ENCODE data around the gene PACC1.

PACC1 gene

DNA sequence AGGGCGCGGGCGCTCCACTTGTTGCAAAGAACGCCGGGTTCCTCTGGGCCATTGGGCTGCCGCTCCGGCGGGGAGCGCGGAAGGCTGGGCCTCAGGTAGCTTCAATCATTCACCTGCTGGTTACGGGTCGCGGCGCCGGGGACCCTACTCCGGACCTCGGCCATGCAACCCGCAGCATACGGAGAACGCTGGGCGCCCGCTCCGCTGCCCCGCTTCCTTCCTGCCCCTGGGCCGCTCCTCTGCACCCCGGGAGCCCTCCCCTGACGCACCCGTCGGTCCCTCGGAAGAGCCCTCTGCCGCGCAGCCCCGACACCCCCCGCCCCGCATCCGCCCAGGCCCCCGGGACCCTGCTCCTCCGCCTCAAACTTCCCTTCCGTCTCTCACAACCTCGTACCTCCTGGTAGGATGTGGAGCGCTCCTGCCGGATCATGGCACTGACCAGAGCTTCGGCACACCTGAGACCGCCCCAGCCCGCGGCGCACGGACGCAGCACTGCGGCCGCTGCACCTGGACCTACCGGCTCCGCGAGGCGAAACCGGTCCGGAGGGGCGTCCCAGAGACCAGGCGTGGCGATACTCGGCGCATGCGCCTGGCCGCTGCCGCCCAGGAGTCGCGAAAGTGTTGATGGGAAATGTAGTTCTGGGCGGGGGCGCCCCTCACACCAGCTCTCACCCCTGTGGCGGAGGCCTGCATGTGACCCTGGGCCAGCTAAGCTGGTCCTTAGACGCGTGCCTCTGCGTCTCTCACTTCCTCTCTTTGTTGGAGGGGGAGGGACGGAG is at the start of gene PACC1:
Gene PACC1, minus strand, starts transcription at position 559 of the 779 bp plus-strand sequence. Its CDS starts 129 bp downstream, at position 430.
- DNase-seq (ENCODE audit: low read depth in 2 of 2) = peak; percentile 82 to 83

- DNase-seq (ENCODE audit: low read depth in 2 of 2) = no peak
Observed at GRCh38 chr1:212463565-212464285, 49.0 kb upstream of the PACC1 start.

DNA sequence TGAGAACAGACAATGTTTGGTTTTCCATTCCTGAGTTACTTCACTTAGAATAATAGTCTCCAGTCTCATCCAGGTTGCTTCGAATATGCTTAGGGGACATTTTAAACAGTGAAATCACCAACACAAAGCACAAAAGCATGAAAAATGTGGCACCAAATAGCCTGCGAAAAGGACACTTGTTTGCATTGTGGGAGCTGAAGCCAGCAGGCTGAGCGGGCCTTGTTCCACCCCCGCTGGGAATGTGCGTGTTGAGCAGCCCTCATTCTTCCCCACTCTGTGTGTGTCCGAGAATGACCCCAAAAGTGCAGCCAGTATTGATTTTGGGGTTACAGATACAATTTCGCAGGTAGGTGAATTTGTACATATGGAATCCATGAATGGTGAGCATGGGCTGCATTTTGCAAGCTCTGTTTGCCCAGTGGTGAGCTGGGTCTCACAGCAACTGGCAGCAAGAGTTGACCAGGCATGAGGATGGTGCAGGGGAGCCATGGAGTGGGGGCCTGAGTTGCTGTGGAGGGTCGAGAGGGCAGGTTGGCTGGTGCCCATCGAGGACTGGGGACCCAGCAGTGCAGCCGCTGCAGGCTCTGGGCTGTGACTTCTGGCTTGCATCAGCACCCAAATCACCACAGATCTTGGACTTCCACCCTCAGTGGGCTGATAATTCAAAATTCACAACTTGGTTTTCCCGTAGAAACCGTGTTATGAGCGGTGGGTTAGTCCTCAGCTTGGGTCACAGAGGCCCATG is 47.4 kb upstream of the PACC1 start:
- no peak for DNase-seq (ENCODE audit: low read depth in 2 of 2)

DNA sequence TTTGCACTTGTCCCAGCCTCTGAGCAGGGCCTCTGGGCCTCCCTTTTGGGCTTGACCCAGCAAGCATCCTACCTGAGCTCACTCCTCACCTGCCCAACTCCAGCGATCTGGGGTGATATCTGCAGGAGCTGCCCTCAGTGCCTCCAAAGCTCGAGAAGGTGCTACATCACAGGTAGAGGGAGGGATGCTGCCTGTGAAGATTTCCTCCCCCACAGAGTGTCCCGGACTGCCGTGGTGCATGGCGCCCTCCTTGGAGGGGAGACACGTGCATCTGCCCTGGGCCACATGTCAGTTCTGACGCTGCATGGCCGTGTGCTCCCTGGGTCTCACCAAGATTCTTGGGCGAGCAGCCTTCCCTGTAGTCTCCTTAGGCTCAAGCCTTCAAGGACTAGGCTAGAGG is 45.7 kb upstream of the PACC1 start:
- DNase-seq (ENCODE audit: low read depth in 2 of 2) = no peak

- DNase-seq (ENCODE audit: low read depth in 2 of 2) = no peak
Observed at GRCh38 chr1:212459656-212460055, 45.0 kb upstream of the PACC1 start.

DNA sequence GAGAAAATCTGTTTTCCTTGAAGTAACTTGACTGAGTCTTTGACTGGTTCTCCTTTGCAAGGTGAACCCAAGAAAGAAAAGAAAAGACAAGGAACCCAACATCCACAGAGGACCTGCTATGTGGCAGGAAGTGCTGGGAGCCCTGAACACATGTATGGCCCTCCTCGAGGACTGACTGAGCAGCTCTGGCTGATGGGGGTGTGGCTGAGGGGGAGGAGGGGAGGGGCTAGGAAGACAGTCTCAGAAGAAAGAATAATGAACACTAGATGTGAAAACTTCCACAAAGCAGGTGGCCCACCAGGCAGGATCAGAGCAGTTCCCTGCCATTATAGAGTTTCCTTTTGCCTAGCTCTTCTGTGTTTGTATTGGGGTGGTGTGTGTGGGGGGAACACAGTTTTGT is 44.1 kb upstream of the PACC1 start:
- no peak for DNase-seq (ENCODE audit: low read depth in 2 of 2)

GRCh38 chr1:212457740-212458338 is 43.2 kb upstream of the PACC1 start:
- peak in 1 of 2 donors; percentile 53 for DNase-seq (ENCODE audit: low read depth in 2 of 2)

GRCh38 chr1:212455803-212456528 is 41.3 kb upstream of the PACC1 start:
- peak; percentile 76 to 77 for DNase-seq (ENCODE audit: low read depth in 2 of 2)

GRCh38 chr1:212455401-212455800 is 40.7 kb upstream of the PACC1 start:
- no peak for DNase-seq (ENCODE audit: low read depth in 2 of 2)

- no peak for DNase-seq (ENCODE audit: low read depth in 2 of 2)
Observed at GRCh38 chr1:212454741-212455140, 40.1 kb upstream of the PACC1 start.

- DNase-seq (ENCODE audit: low read depth in 2 of 2) = no peak
Observed at GRCh38 chr1:212453156-212453857, 38.6 kb upstream of the PACC1 start.

DNA sequence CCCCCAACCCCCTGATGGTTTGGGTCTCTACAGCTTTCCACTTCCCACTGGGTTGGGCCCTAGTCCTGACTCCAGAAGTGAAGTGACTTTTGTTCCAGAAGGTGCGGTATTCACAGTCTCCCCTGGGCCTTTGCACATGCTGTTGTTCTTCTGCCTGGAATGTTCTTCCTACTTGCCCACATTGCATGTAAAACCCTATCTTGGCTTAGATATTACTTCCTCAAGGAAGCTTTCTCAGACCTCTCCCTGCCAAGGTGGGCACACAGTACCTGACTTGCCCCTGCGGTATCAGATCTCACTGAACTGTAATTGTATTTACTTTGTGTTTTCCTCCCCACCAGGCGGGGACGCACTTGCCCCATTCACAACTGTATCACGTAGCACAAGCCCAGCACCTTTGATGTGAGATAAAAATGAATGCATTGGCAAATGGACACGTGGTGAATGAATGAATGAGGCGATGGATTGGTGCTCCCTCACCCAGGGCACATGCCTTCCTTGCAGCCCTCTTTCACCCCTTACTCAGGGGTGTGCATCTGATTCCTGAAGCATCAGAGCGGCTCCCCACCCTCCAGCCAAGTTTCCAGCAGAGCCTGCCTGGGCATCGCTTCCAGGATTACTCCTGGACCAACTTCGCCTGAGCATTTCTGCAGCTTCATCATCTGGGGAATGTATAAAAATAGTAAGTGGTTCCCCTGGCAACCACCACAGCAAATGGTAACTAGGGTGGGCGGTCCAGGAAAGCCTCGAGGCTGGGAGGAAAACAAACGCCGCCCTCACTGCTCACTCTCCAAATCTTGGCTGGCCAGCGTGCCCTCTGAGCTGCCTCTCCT is 37.9 kb upstream of the PACC1 start:
- DNase-seq (ENCODE audit: low read depth in 2 of 2) = no peak

DNA sequence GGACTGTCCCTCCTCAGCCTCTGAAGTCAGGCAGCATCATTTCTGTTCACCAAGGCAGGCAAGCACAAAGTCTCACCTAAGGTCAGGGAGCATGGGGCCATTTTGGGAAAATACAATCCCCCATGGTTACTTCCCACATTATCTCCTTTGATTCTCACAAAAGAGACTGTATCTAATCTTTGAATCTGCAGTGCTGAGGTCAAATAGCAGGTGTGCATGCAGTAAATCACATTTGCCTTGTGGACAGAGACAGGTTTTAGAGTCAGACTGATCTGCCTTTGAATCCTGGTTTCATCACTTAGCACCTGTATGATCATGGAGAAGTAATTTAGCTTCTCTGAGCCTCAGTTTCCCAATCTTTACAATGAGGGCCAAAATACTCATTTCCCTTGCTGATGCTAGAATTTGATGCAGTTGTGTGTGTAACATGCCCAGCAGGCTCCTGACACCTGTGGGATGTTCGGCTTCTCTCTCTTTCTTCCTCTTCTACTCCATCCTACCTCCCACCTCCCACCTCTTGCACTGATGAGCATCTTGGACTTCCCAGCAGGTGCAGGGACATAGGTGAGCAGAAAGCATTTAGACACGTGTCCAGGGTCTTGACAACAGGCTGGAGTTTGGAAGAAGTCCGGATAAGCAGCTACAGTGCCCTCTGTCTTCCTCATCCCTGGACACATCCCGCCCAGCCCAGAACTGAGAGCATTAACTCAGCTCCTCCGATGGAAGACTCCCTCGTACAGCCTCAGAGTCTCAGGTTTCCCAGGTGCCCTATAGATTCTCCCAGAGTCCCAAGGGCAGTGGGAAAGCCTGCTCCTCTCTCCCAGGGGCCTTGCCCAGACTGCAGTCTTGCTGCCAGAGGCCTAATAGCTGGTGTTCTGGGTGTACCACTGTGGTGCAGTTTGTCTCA is 37.0 kb upstream of the PACC1 start:
- DNase-seq (ENCODE audit: low read depth in 2 of 2) = no peak

GRCh38 chr1:212450331-212450881 is 35.7 kb upstream of the PACC1 start:
- DNase-seq (ENCODE audit: low read depth in 2 of 2) = no peak

GRCh38 chr1:212447478-212447877 is 32.8 kb upstream of the PACC1 start:
- DNase-seq (ENCODE audit: low read depth in 2 of 2) = no peak

DNA sequence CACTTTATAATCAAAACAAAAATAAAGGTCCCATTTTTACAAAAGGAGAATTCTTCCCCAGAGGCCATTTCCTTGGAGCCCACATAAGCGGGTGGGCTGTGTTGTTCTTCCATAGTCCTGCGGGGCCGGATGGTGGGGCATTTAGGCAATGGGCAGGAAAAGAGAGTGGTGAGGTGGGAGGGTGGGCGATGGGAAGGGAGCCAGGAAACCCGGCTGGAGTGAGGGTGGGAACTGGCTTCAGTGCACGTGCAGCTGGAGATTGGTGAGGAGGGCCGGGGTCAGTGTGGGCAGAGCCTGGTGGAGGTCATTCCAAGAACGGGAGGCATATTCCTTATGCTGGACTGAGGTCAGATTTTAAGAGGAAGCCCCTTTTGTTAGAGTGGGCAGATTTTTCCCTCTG is 31.6 kb upstream of the PACC1 start:
- no peak for DNase-seq (ENCODE audit: low read depth in 2 of 2)

GRCh38 chr1:212442408-212442807 is 27.7 kb upstream of the PACC1 start:
- DNase-seq (ENCODE audit: low read depth in 2 of 2) = no peak

DNA sequence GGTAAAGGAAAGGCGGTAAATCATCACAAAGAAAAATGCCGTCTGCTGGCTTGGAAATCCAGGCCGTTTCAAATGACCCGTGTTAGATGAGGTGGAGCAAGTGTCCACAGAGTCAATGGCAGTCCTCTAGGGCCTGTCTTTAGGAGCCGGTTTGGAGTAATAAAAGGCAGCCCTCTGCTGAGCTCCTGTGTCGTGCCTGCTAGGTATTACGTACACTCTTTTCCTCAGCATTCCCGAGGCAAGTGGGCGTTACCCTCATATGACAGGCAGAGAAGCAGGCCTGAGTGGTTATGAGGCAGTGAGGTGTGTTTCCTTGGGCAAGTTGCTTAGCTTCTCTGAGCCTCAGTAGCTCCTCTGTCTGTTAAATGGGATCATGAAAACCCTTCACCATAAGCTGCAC is 25.7 kb upstream of the PACC1 start:
- DNase-seq (ENCODE audit: low read depth in 2 of 2) = no peak
